Measurements from ENCODE around the gene TUFM.
"Not testable (repeated sequence)": the region's sequence is repeated elsewhere in the genome, so short reads cannot be mapped to it uniquely, and the experiment has no call there.

TUFM gene

GRCh38 chr16:28820016-28820415, 26.1 kb downstream of the TUFM start:
- Histone ChIP-seq H3K27ac (ENCODE audit: poor library complexity, severe bottlenecking) (no peak overlapping the region), H3K27me3 (ENCODE audit: insufficient read depth, poor library complexity, severe bottlenecking) (no peaks in the 10 kb centered on the region), H3K4me1 (ENCODE audit: insufficient read depth, poor library complexity, severe bottlenecking) (peaks cover 3% of the 10 kb centered on the region), H3K36me3 (ENCODE audit: low read depth) (peaks cover 16% of the 10 kb centered on the region), H3K9me3 (ENCODE audit: severe bottlenecking) (no peaks in the 10 kb centered on the region), H3K4me3 (ENCODE audit: severe bottlenecking) (no peak overlapping the region)
- no peak for TF ChIP-seq CTCF (IDR thresholded peaks at IDR 0.05; ENCODE audit: poor library complexity, severe bottlenecking)
- no peak for ATAC-seq (ENCODE audit: low read depth)
- DNase-seq (ENCODE audit: low spot score): no peak

- not testable (repeated sequence) for H3K4me3 ChIP-seq (ENCODE audit: severe bottlenecking); H3K27me3 ChIP-seq (ENCODE audit: insufficient read depth, poor library complexity, severe bottlenecking); DNase-seq (ENCODE audit: low spot score); H3K4me1 ChIP-seq (ENCODE audit: insufficient read depth, poor library complexity, severe bottlenecking); H3K36me3 ChIP-seq (ENCODE audit: low read depth); H3K27ac ChIP-seq (ENCODE audit: poor library complexity, severe bottlenecking); H3K9me3 ChIP-seq (ENCODE audit: severe bottlenecking)
- ATAC-seq (ENCODE audit: low read depth): peak; percentile 68
Observed at GRCh38 chr16:28807445-28808120, 38.6 kb downstream of the TUFM start.

- H3K27me3 ChIP-seq (ENCODE audit: insufficient read depth, poor library complexity, severe bottlenecking); H3K36me3 ChIP-seq (ENCODE audit: low read depth); H3K4me3 ChIP-seq (ENCODE audit: severe bottlenecking); H3K4me1 ChIP-seq (ENCODE audit: insufficient read depth, poor library complexity, severe bottlenecking); H3K27ac ChIP-seq (ENCODE audit: poor library complexity, severe bottlenecking); H3K9me3 ChIP-seq (ENCODE audit: severe bottlenecking): not testable (repeated sequence)
- TF ChIP-seq CTCF (IDR thresholded peaks at IDR 0.05; ENCODE audit: poor library complexity, severe bottlenecking): peak; percentile 22
- peak; percentile 64 for DNase-seq (ENCODE audit: low spot score)
- peak; percentile 82 for ATAC-seq (ENCODE audit: low read depth)
Observed at GRCh38 chr16:28802235-28803019, 43.7 kb downstream of the TUFM start.
